Measurements from ENCODE around the gene RYR1.

GRCh38 chr19:38519988-38520387 lies 86.5 kb downstream of the RYR1 start:
- TF ChIP-seq EZH2 (IDR thresholded peaks at IDR 0.05) (no peak), ZFX (IDR thresholded peaks at IDR 0.05) (no peak), CTCF (IDR thresholded peaks at IDR 0.05 in 2 of 3, conservative IDR thresholded peaks at IDR 0.05 in 1 of 3; ENCODE audit: borderline replicate concordance in 1 of 3, insufficient read depth in 1 of 3, low read depth in 2 of 3, low read length in 2 of 3) (no peak), SP1 (IDR thresholded peaks at IDR 0.05; ENCODE audit: low read depth) (no peak), REST (IDR thresholded peaks at IDR 0.05; ENCODE audit: low read depth) (no peak), MAX (IDR thresholded peaks at IDR 0.05) (no peak)

All from HCT116 (cell line).